M059J (cell line): Measurements from ENCODE around the gene TEX36. TPM values are rescaled to one million over a fixed set of nuclear protein-coding genes. Genes with fewer than 3 reads are reported as not detected.
"Not testable (repeated sequence)": the region's sequence is repeated elsewhere in the genome, so short reads cannot be mapped to it uniquely, and the experiment has no call there.

Experiments used
- DNase-seq: peaks from one replicate; pipeline ENCODE4 v3.0.0-alpha.2; 2012; ENCODE audit warnings: low read depth
- total RNA-seq: library from RNA; depleted of rRNA; stranded (reverse); fragments of >200 nt; shearing (Covaris generic); gene quantifications from 2 replicates; pipeline ENCODE4 v1.2.3, GENCODE V29; 2014

TEX36 gene
- total RNA-seq, 1 experiment from 2014 or later, result 0.10 TPM

- no peak for DNase-seq
These were observed 48.4 kb downstream of the TEX36 start for GRCh38 chr10:125634606-125635005.

- peak; percentile 91 for DNase-seq
These were observed 49.4 kb downstream of the TEX36 start for GRCh38 chr10:125633517-125633999.

- no peak for DNase-seq
These were observed 51.2 kb downstream of the TEX36 start for GRCh38 chr10:125631806-125632205.

GRCh38 chr10:125629758-125630376 is 53.1 kb downstream of the TEX36 start:
- DNase-seq, result peak; percentile 48

- no peak for DNase-seq
These were observed 54.6 kb downstream of the TEX36 start for GRCh38 chr10:125628104-125629049.

- DNase-seq, result no peak
These were observed 55.3 kb downstream of the TEX36 start for GRCh38 chr10:125627646-125628045.

- DNase-seq, result no peak
These were observed 56.3 kb downstream of the TEX36 start for GRCh38 chr10:125626671-125627070.

- no peak for DNase-seq
These were observed 57.4 kb downstream of the TEX36 start for GRCh38 chr10:125625586-125625985.

- no peak for DNase-seq
These were observed 58.2 kb downstream of the TEX36 start for GRCh38 chr10:125624800-125625199.

GRCh38 chr10:125621052-125621451 is 61.9 kb downstream of the TEX36 start:
- no peak for DNase-seq

GRCh38 chr10:125620401-125620800 is 62.6 kb downstream of the TEX36 start:
- no peak for DNase-seq

GRCh38 chr10:125613062-125613461 is 69.9 kb downstream of the TEX36 start:
- DNase-seq, result not testable (repeated sequence)

- no peak for DNase-seq
These were observed 71.2 kb downstream of the TEX36 start for GRCh38 chr10:125611756-125612155.

- no peak for DNase-seq
These were observed 71.7 kb downstream of the TEX36 start for GRCh38 chr10:125611216-125611615.

- no peak for DNase-seq
These were observed 73.1 kb downstream of the TEX36 start for GRCh38 chr10:125609859-125610258.

GRCh38 chr10:125608474-125608873 is 74.5 kb downstream of the TEX36 start:
- no peak for DNase-seq

- DNase-seq, result no peak
These were observed 75.2 kb downstream of the TEX36 start for GRCh38 chr10:125607689-125608290.

GRCh38 chr10:125606414-125607010 is 76.5 kb downstream of the TEX36 start:
- no peak for DNase-seq
